Keratinocyte (primary cell): ENCODE data around the gene MTMR1. TPM values are rescaled to one million over a fixed set of nuclear protein-coding genes. Genes with fewer than 3 reads are reported as not detected.

Source experiments
- DNase-seq: peaks from one replicate; pipeline ENCODE4 v3.0.0-alpha.2; 2011; ENCODE audit warnings: low read depth, missing footprints, low spot score
- FAIRE-seq: peaks from 2 replicates; lab custom pipeline; 2011; peaks lifted over from hg19 to GRCh38; lab: Jason Lieb, UNC
- H2AFZ ChIP-seq: 2 replicates; pipeline ENCODE4 v1.6.0; 2012; ENCODE audit warnings: low read length, control low read depth, inconsistent platforms; ENCODE audit not compliant: control insufficient read depth
- H3K27ac ChIP-seq: 2 replicates; pipeline ENCODE4 v1.5.1; 2011; ENCODE audit warnings: low read length; ENCODE audit not compliant: control insufficient read depth, insufficient read depth
- H3K27me3 ChIP-seq: 3 replicates; pipeline ENCODE4 v1.6.0; 2011; ENCODE audit warnings: low read length; ENCODE audit not compliant: control insufficient read depth, insufficient read depth; ENCODE audit errors: extremely low read depth
- H3K36me3 ChIP-seq, 2 experiments: 2 replicates in 1 of 2; 3 replicates in 1 of 2; pipeline ENCODE4 v1.5.1; 2011; ENCODE audit warnings: low read length in 2 of 2, mild to moderate bottlenecking in 1 of 2; ENCODE audit not compliant: control insufficient read depth in 2 of 2, insufficient read depth in 2 of 2; ENCODE audit errors: extremely low read depth in 1 of 2
- H3K4me1 ChIP-seq: 3 replicates; pipeline ENCODE4 v1.5.1; 2011; ENCODE audit warnings: low read length; ENCODE audit not compliant: control insufficient read depth, insufficient read depth; ENCODE audit errors: extremely low read depth
- H3K4me2 ChIP-seq: 3 replicates; pipeline ENCODE4 v1.6.0; 2011; ENCODE audit warnings: low read depth, low read length; ENCODE audit not compliant: control insufficient read depth, insufficient read depth; ENCODE audit errors: extremely low read depth
- H3K4me3 ChIP-seq, 3 experiments: fragments of 200-600 bp in 1 of 3; sonication (generic) in 1 of 3; 2 replicates in 2 of 3; 3 replicates in 1 of 3; pipeline ENCODE4 v1.5.1; 2011 to 2016; ENCODE audit warnings: low read length in 3 of 3, mild to moderate bottlenecking in 3 of 3, control low read depth in 2 of 3, inconsistent platforms in 1 of 3, low read depth in 1 of 3, mixed read lengths in 1 of 3, mixed run types in 1 of 3, moderate library complexity in 1 of 3; ENCODE audit not compliant: control insufficient read depth in 2 of 3, insufficient read depth in 2 of 3; ENCODE audit errors: extremely low read depth in 1 of 3
- H3K79me2 ChIP-seq: 2 replicates; pipeline ENCODE4 v1.6.0; 2012; ENCODE audit warnings: low read length; ENCODE audit not compliant: control insufficient read depth, insufficient read depth
- H3K9ac ChIP-seq: 3 replicates; pipeline ENCODE4 v1.6.0; 2011; ENCODE audit warnings: low read length; ENCODE audit not compliant: control insufficient read depth, insufficient read depth; ENCODE audit errors: extremely low read depth
- H3K9me1 ChIP-seq: 3 replicates; pipeline ENCODE4 v1.6.0; 2011; ENCODE audit warnings: low read length; ENCODE audit not compliant: control insufficient read depth, insufficient read depth; ENCODE audit errors: extremely low read depth
- H3K9me3 ChIP-seq: 2 replicates; pipeline ENCODE4 v1.5.1; 2012; ENCODE audit warnings: low read depth, low read length; ENCODE audit not compliant: control insufficient read depth
- H4K20me1 ChIP-seq: 3 replicates; pipeline ENCODE4 v1.6.0; 2011; ENCODE audit warnings: low read length; ENCODE audit not compliant: control insufficient read depth, insufficient read depth; ENCODE audit errors: extremely low read depth
- CTCF ChIP-seq, 3 experiments: IDR thresholded peaks in 1 of 3; conservative IDR thresholded peaks in 1 of 3; optimal IDR thresholded peaks in 1 of 3; 2 replicates in 2 of 3; 3 replicates in 1 of 3; pipeline versions ENCODE3 to v1.5.1; 2011; ENCODE audit warnings: low read length in 3 of 3, mild to moderate bottlenecking in 3 of 3, moderate library complexity in 2 of 3, control low read depth in 1 of 3, inconsistent platforms in 1 of 3; ENCODE audit not compliant: insufficient read depth in 2 of 3; ENCODE audit errors: extremely low read depth in 1 of 3
- EZH2 ChIP-seq: IDR thresholded peaks from one replicate; pipeline ENCODE4 v1.6.1; 2012; ENCODE audit warnings: inconsistent platforms, mild to moderate bottlenecking, low read length, moderate library complexity
- dilution Hi-C: fragments of 300-500 bp; cut with MboI; formaldehyde crosslinking; loops from one replicate; pipeline ENCODE4 v1.7.0; 2020; ENCODE audit warnings: low sequenced_read_pairs; ENCODE audit not compliant: extremely low pct_ligation_motif_present
- polyA plus RNA-seq, 5 experiments: library from polyadenylated mRNA; depleted of rRNA in 3 of 5; stranded (reverse) in 3 of 5; stranded (forward) in 1 of 5; unstranded in 1 of 5; fragments of >200 nt; gene quantifications; 1 replicate in 1 of 5; 2 replicates in 3 of 5; 3 replicates in 1 of 5; pipeline versions ENCODE4 v1.2.1 to v1.2.3, GENCODE V29; 2011 to 2012; ENCODE audit warnings: missing spikeins in 2 of 5, low read depth in 1 of 5, low replicate concordance in 1 of 5

The MTMR1 gene
- polyA plus RNA-seq, 1 donor (not counting 4 experiments of a cell fraction or from before 2014, with no cell fraction given) = 45.6 TPM

GRCh38 chrX:150730719-150731118 lies 37.5 kb downstream of the MTMR1 start:
- Histone ChIP-seq H3K27me3 (no peaks in the 10 kb centered on the region), H3K9me1 (no peaks in the 10 kb centered on the region), H3K9ac (no peak overlapping the region), H3K4me3 (no peak overlapping the region), H3K79me2 (peaks cover 5% of the 10 kb centered on the region), H3K36me3 (peaks cover 0 to 4% of the 10 kb centered on the region in 2 experiments), H3K27ac (no peak overlapping the region), H2AFZ (no peak overlapping the region), H3K9me3 (no peaks in the 10 kb centered on the region), H3K4me2 (no peak overlapping the region), H4K20me1 (no peaks in the 10 kb centered on the region), H3K4me1 (no peaks in the 10 kb centered on the region)
- TF ChIP-seq EZH2 (no peak), CTCF (optimal IDR thresholded peaks at IDR 0.05 in 1 of 3, IDR thresholded peaks at IDR 0.05 in 1 of 3, conservative IDR thresholded peaks at IDR 0.05 in 1 of 3; ENCODE audit: extremely low read depth in 1 of 3, insufficient read depth in 2 of 3, low read length in 3 of 3) (no peak)
- no peak for DNase-seq
- dilution Hi-C loops = no loop called here
- FAIRE-seq = no peak

GRCh38 chrX:150731795-150732194 lies 38.6 kb downstream of the MTMR1 start:
- H3K27ac ChIP-seq = no peak overlapping the region
- DNase-seq = no peak

More at GRCh38 chrX:150731795-150732194, 38.6 kb downstream of the MTMR1 start:
- Histone ChIP-seq H3K9ac (no peak overlapping the region), H3K4me1 (no peaks in the 10 kb centered on the region), H3K4me2 (no peak overlapping the region), H3K4me3 (no peak overlapping the region), H4K20me1 (no peaks in the 10 kb centered on the region), H3K36me3 (peaks cover 0 to 4% of the 10 kb centered on the region in 2 experiments), H3K27me3 (no peaks in the 10 kb centered on the region), H3K9me1 (no peaks in the 10 kb centered on the region), H3K9me3 (no peaks in the 10 kb centered on the region), H2AFZ (no peak overlapping the region), H3K79me2 (no peaks in the 10 kb centered on the region)
- dilution Hi-C loops = no loop called here
- TF ChIP-seq CTCF (optimal IDR thresholded peaks at IDR 0.05 in 1 of 3, IDR thresholded peaks at IDR 0.05 in 1 of 3, conservative IDR thresholded peaks at IDR 0.05 in 1 of 3; ENCODE audit: extremely low read depth in 1 of 3, insufficient read depth in 2 of 3, low read length in 3 of 3) (no peak), EZH2 (no peak)
- no peak for FAIRE-seq
